Measurements from ENCODE around the gene SIM2.
A peak's percentile ranks its signal among the peaks of the same experiment; 100 is the strongest.

Gene SIM2

GRCh38 chr21:36734367-36735200 is 35.7 kb downstream of the SIM2 start:
- Mint-ChIP-seq H3K27ac (no peak overlapping the region), H3K4me1 (ENCODE audit: low read depth in 2 of 2) (no peaks in the 10 kb centered on the region), H3K4me3 (no peak overlapping the region), H3K9me3 (no peaks in the 10 kb centered on the region), H3K36me3 (ENCODE audit: insufficient read depth) (no peaks in the 10 kb centered on the region), H3K27me3 (peaks cover 40 to 60% of the 10 kb centered on the region in 2 donors)
- ATAC-seq (replicated peaks), result no peak
- DNase-seq, result no peak

GRCh38 chr21:36735201-36735515 is 36.2 kb downstream of the SIM2 start:
- H3K4me1 Mint-ChIP-seq (ENCODE audit: low read depth in 2 of 2), result no peaks in the 10 kb centered on the region
- no peaks in the 10 kb centered on the region for H3K36me3 Mint-ChIP-seq (ENCODE audit: insufficient read depth)
- H3K27ac Mint-ChIP-seq, result no peak overlapping the region
- no peak overlapping the region for H3K4me3 Mint-ChIP-seq
- H3K27me3 Mint-ChIP-seq, result peaks cover 41 to 55% of the 10 kb centered on the region in 2 donors
- ATAC-seq (replicated peaks) (no peak), DNase-seq (no peak)
- H3K9me3 Mint-ChIP-seq, result no peaks in the 10 kb centered on the region

GRCh38 chr21:36735724-36736320 is 36.9 kb downstream of the SIM2 start:
- Mint-ChIP-seq H3K36me3 (ENCODE audit: insufficient read depth) (no peaks in the 10 kb centered on the region), H3K9me3 (no peaks in the 10 kb centered on the region), H3K27ac (no peak overlapping the region), H3K4me3 (no peak overlapping the region), H3K4me1 (ENCODE audit: low read depth in 2 of 2) (no peaks in the 10 kb centered on the region), H3K27me3 (peaks cover 41 to 48% of the 10 kb centered on the region in 2 donors)
- no peak for ATAC-seq (replicated peaks)
- no peak for DNase-seq

- DNase-seq (no peak), ATAC-seq (replicated peaks) (no peak)
- H3K27me3 Mint-ChIP-seq, result peaks cover 41 to 45% of the 10 kb centered on the region in 2 donors
- peaks cover 3% of the 10 kb centered on the region for H3K36me3 Mint-ChIP-seq (ENCODE audit: insufficient read depth)
- no peak overlapping the region for H3K27ac Mint-ChIP-seq
- H3K4me1 Mint-ChIP-seq (ENCODE audit: low read depth in 2 of 2), result no peaks in the 10 kb centered on the region
- H3K9me3 Mint-ChIP-seq, result no peaks in the 10 kb centered on the region
- no peak overlapping the region for H3K4me3 Mint-ChIP-seq
These were observed 39.7 kb downstream of the SIM2 start for GRCh38 chr21:36738489-36739126.

- Mint-ChIP-seq H3K36me3 (ENCODE audit: insufficient read depth) (peaks cover 3% of the 10 kb centered on the region), H3K27me3 (peaks cover 43 to 53% of the 10 kb centered on the region in 2 donors), H3K27ac (no peak overlapping the region), H3K9me3 (no peaks in the 10 kb centered on the region), H3K4me3 (no peak overlapping the region), H3K4me1 (ENCODE audit: low read depth in 2 of 2) (peaks cover 2 to 3% of the 10 kb centered on the region in 2 donors)
- DNase-seq (no peak), ATAC-seq (replicated peaks) (no peak)
These were observed 42.6 kb downstream of the SIM2 start for GRCh38 chr21:36741506-36741905.

- peaks cover 44 to 62% of the 10 kb centered on the region in 2 donors for H3K27me3 Mint-ChIP-seq
- DNase-seq (no peak), ATAC-seq (replicated peaks) (no peak)
- no peak overlapping the region for H3K27ac Mint-ChIP-seq
- H3K4me3 Mint-ChIP-seq, result no peak overlapping the region
- H3K9me3 Mint-ChIP-seq, result no peaks in the 10 kb centered on the region
- peaks cover 9 to 10% of the 10 kb centered on the region in 2 donors for H3K4me1 Mint-ChIP-seq (ENCODE audit: low read depth in 2 of 2)
- H3K36me3 Mint-ChIP-seq (ENCODE audit: insufficient read depth), result peaks cover 3% of the 10 kb centered on the region
These were observed 44.1 kb downstream of the SIM2 start for GRCh38 chr21:36743008-36743407.

GRCh38 chr21:36743446-36743845 is 44.5 kb downstream of the SIM2 start:
- H3K4me1 Mint-ChIP-seq (ENCODE audit: low read depth in 2 of 2), result peaks cover 11 to 12% of the 10 kb centered on the region in 2 donors
- DNase-seq, result no peak
- H3K27me3 Mint-ChIP-seq, result peaks cover 48 to 64% of the 10 kb centered on the region in 2 donors
- no peak for ATAC-seq (replicated peaks)
- H3K4me3 Mint-ChIP-seq, result no peak overlapping the region
- H3K9me3 Mint-ChIP-seq, result no peaks in the 10 kb centered on the region
- peaks cover 3% of the 10 kb centered on the region for H3K36me3 Mint-ChIP-seq (ENCODE audit: insufficient read depth)
- H3K27ac Mint-ChIP-seq, result no peak overlapping the region

- Mint-ChIP-seq H3K9me3 (no peaks in the 10 kb centered on the region), H3K4me3 (no peak overlapping the region), H3K27me3 (peaks cover 49 to 64% of the 10 kb centered on the region in 2 donors), H3K4me1 (ENCODE audit: low read depth in 2 of 2) (peaks cover 12 to 16% of the 10 kb centered on the region in 2 donors), H3K27ac (no peak overlapping the region), H3K36me3 (ENCODE audit: insufficient read depth) (peaks cover 3% of the 10 kb centered on the region)
- DNase-seq, result no peak
- no peak for ATAC-seq (replicated peaks)
These were observed 45.3 kb downstream of the SIM2 start for GRCh38 chr21:36744190-36744559.

- no peak overlapping the region for H3K4me3 Mint-ChIP-seq
- peaks cover 49 to 66% of the 10 kb centered on the region in 2 donors for H3K27me3 Mint-ChIP-seq
- no peaks in the 10 kb centered on the region for H3K9me3 Mint-ChIP-seq
- DNase-seq (no peak), ATAC-seq (replicated peaks) (no peak)
- no peak overlapping the region for H3K27ac Mint-ChIP-seq
- peaks cover 12 to 16% of the 10 kb centered on the region in 2 donors for H3K4me1 Mint-ChIP-seq (ENCODE audit: low read depth in 2 of 2)
- peaks cover 3% of the 10 kb centered on the region for H3K36me3 Mint-ChIP-seq (ENCODE audit: insufficient read depth)
These were observed 45.8 kb downstream of the SIM2 start for GRCh38 chr21:36744560-36745231.

GRCh38 chr21:36745459-36745858 is 46.5 kb downstream of the SIM2 start:
- DNase-seq (no peak), ATAC-seq (replicated peaks) (no peak)
- Mint-ChIP-seq H3K27ac (no peak overlapping the region), H3K27me3 (peaks cover 53 to 72% of the 10 kb centered on the region in 2 donors), H3K4me1 (ENCODE audit: low read depth in 2 of 2) (peaks cover 12 to 16% of the 10 kb centered on the region in 2 donors), H3K9me3 (no peaks in the 10 kb centered on the region), H3K4me3 (no peak overlapping the region), H3K36me3 (ENCODE audit: insufficient read depth) (peaks cover 3% of the 10 kb centered on the region)

GRCh38 chr21:36747041-36747814 is 48.3 kb downstream of the SIM2 start:
- peak overlapping the region in 1 of 2 donors; percentile 63 for H3K27ac Mint-ChIP-seq
- peak overlapping the region; percentile 66 to 74 for H3K4me3 Mint-ChIP-seq
- no peaks in the 10 kb centered on the region for H3K36me3 Mint-ChIP-seq (ENCODE audit: insufficient read depth)
- ATAC-seq (replicated peaks), result no peak
- no peaks in the 10 kb centered on the region for H3K9me3 Mint-ChIP-seq
- peaks cover 12 to 16% of the 10 kb centered on the region in 2 donors for H3K4me1 Mint-ChIP-seq (ENCODE audit: low read depth in 2 of 2)
- no peak for DNase-seq
- peaks cover 53 to 72% of the 10 kb centered on the region in 2 donors for H3K27me3 Mint-ChIP-seq

- peak; percentile 35 for ATAC-seq (replicated peaks)
- no peak overlapping the region for H3K27ac Mint-ChIP-seq
- no peaks in the 10 kb centered on the region for H3K36me3 Mint-ChIP-seq (ENCODE audit: insufficient read depth)
- peaks cover 12 to 16% of the 10 kb centered on the region in 2 donors for H3K4me1 Mint-ChIP-seq (ENCODE audit: low read depth in 2 of 2)
- H3K4me3 Mint-ChIP-seq, result peak overlapping the region; percentile 69 to 75
- H3K27me3 Mint-ChIP-seq, result peaks cover 53 to 69% of the 10 kb centered on the region in 2 donors
- DNase-seq, result peak in 1 of 3 experiments; percentile 3
- no peaks in the 10 kb centered on the region for H3K9me3 Mint-ChIP-seq
These were observed 49.0 kb downstream of the SIM2 start for GRCh38 chr21:36747815-36748383.
